GM18505 (cell line): ENCODE results near the gene MPC1.

Experiments used
- ATAC-seq: cut with Tn5 transposase; IDR thresholded peaks from one replicate; pipeline ENCODE4 v1.9.1; 2021; ENCODE audit not compliant: unreplicated experiment
- POLR2A ChIP-seq: IDR thresholded peaks from 4 replicates; pipeline ENCODE4 v1.6.1; 2011; ENCODE audit warnings: borderline replicate concordance; ENCODE audit not compliant: insufficient read depth, insufficient read length; ENCODE audit errors: extremely low read depth

MPC1 gene

GRCh38 chr6:166318227-166318626 lies 64.5 kb downstream of the MPC1 start:
- no peak for ATAC-seq
- TF ChIP-seq POLR2A = no peak

DNA sequence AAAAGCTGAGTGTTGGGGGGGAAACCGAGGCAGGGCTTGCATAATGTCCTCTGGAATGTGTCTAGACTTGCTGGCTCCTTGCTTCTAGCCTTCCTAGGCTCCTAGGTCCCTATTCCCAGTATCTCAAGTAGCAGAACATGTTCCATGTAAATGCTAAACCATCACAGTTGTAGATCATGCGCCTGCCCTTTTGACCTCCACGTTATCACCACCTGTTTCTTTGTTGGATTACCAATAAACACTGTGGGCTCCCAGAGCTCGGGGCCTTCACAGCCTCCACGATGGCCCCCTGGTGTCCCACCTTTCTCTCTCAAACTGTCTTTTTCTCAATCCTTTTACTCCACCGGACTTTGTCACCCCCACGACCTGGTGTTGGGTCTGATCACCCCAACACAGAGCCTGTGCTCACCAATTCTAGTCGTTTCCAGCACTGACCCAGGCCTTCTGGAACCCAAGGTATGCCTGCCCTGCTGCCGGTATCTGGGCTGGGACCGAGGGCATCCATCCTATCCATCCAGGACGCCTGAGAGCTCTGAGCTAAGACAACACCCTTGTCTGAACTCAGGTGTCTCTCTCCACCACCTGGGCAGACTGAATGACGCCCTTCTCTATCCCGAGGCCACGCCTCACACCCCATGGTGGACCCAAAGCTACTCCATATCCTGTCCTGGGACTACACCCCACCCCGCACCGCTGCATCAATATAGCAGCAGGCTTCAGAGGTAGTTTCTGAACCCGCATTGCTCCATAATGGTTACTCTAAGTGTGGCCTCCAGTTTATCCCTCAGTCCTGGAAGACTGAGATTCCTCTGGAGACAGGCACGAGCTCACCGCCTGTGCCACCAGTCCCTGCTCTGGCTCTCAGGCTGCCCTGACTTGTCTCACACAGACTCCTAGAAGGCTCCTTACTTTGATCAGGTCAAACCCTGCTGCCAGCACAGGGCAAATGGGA lies 65.2 kb downstream of the MPC1 start:
- TF ChIP-seq POLR2A = no peak
- no peak for ATAC-seq

GRCh38 chr6:166315436-166315835 lies 67.3 kb downstream of the MPC1 start:
- no peak for ATAC-seq
- no peak for TF ChIP-seq POLR2A
